ENCODE measurements around the gene FAM120A. TPM values are rescaled to one million over a fixed set of nuclear protein-coding genes. Genes with fewer than 3 reads are reported as not detected.

Gene FAM120A
- polyA plus RNA-seq, 1 experiment = 89.4 TPM

DNA sequence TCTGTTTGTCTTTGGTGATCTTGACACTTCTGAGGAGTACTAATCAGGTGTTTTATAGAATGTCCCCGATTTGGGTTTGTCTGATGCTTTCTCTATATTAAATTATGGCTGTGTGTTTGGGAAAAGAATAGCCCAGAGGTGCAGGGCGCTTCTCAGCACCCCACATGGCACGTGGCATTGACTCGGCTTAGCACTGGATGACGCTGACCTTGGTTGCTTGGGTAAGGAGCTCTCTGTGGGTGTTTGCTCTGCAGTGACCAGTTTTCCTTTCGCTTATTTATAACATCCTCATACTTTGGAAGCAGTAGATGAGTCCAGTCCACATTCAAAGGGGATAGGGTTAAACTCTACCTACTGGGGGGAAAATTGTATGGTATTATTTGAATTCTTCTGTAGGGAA is 14.4 kb downstream of the FAM120A start:
- H3K36me3 ChIP-seq (ENCODE audit: control insufficient read depth, insufficient read depth, low read length) = no peaks in the 10 kb centered on the region
- POLR2A ChIA-PET = interaction anchor here (0.6 kb wide), 1 partner anchor 8 kb away, joined by 4 read pairs; no protein-coding TSS in a partner anchor
- CTCF ChIA-PET = interaction anchor here (2.9 kb wide), 1 partner anchor 101 kb away, joined by 10 read pairs; no protein-coding TSS in a partner anchor
- TF ChIP-seq, protein P1, sequence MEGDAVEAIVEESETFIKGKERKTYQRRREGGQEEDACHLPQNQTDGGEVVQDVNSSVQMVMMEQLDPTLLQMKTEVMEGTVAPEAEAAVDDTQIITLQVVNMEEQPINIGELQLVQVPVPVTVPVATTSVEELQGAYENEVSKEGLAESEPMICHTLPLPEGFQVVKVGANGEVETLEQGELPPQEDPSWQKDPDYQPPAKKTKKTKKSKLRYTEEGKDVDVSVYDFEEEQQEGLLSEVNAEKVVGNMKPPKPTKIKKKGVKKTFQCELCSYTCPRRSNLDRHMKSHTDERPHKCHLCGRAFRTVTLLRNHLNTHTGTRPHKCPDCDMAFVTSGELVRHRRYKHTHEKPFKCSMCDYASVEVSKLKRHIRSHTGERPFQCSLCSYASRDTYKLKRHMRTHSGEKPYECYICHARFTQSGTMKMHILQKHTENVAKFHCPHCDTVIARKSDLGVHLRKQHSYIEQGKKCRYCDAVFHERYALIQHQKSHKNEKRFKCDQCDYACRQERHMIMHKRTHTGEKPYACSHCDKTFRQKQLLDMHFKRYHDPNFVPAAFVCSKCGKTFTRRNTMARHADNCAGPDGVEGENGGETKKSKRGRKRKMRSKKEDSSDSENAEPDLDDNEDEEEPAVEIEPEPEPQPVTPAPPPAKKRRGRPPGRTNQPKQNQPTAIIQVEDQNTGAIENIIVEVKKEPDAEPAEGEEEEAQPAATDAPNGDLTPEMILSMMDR (IDR thresholded peaks at IDR 0.05; ENCODE audit: insufficient read depth, low read depth, low read length) = no peak
- DNase-seq (ENCODE audit: low read depth) = no peak
- H3K27me3 ChIP-seq (ENCODE audit: control insufficient read depth, insufficient read depth, low read length) = no peaks in the 10 kb centered on the region
- no peak overlapping the region for H3K4me3 ChIP-seq (ENCODE audit: low read depth, low read length)

DNA sequence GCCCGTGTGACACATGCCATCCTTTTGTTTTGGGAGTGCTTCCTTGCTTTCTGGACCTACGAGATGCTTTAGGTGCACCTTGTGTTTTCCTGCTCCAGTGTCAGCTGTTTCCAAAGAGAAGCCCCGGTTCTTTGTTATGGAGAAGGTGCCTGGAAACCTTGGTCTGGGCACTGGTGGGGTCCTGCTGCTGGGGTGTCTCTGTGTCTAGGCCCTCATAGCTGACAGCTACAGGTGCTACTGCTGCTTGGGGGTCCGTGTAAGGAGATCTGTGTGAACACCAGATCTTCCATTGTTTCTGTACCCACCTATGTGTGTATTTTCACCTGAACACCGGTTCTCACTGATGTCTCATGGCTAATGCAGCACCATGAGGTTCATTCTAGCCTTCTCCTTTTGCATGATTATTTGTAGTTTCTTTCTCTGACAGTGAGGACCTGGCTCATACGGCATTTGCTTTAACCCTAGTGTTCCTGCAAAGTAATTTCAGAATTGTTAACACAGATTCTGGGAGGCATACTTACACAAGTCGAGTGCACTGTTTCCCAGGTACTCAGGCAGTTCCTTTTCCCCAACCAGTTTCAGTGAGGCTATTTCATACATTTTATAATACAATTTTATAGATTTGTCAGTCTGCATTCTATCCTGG is 15.1 kb downstream of the FAM120A start:
- no peak for DNase-seq (ENCODE audit: low read depth)
- Histone ChIP-seq H3K36me3 (ENCODE audit: control insufficient read depth, insufficient read depth, low read length) (no peaks in the 10 kb centered on the region), H3K4me3 (ENCODE audit: low read depth, low read length) (no peak overlapping the region), H3K27me3 (ENCODE audit: control insufficient read depth, insufficient read depth, low read length) (no peaks in the 10 kb centered on the region)
- TF ChIP-seq, protein P1 (IDR thresholded peaks at IDR 0.05; ENCODE audit: insufficient read depth, low read depth, low read length) = no peak
- CTCF ChIA-PET = no interaction called here
- POLR2A ChIA-PET = no interaction called here

DNA sequence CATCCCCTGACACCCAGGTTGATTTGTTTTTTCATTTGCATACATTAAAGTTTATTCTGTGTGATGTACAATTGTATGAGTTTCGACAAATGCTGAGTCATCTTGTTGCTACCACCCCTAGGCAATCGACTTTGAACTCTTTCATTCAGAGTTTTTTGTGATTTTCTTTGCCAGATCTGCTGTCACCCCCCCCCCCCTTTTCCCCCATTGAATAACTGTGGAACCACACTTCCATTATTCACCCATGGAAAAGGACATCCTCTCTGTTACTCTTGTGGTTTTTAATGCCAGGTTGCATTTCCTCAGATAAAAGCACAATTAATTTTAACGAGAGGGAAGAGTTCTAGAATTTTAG is 15.6 kb downstream of the FAM120A start:
- POLR2A ChIA-PET = no interaction called here
- no peaks in the 10 kb centered on the region for H3K27me3 ChIP-seq (ENCODE audit: control insufficient read depth, insufficient read depth, low read length)
- CTCF ChIA-PET = no interaction called here
- no peak overlapping the region for H3K4me3 ChIP-seq (ENCODE audit: low read depth, low read length)
- H3K36me3 ChIP-seq (ENCODE audit: control insufficient read depth, insufficient read depth, low read length) = no peaks in the 10 kb centered on the region
- no peak for DNase-seq (ENCODE audit: low read depth)
- TF ChIP-seq, protein P1 (IDR thresholded peaks at IDR 0.05; ENCODE audit: insufficient read depth, low read depth, low read length) = no peak

DNA sequence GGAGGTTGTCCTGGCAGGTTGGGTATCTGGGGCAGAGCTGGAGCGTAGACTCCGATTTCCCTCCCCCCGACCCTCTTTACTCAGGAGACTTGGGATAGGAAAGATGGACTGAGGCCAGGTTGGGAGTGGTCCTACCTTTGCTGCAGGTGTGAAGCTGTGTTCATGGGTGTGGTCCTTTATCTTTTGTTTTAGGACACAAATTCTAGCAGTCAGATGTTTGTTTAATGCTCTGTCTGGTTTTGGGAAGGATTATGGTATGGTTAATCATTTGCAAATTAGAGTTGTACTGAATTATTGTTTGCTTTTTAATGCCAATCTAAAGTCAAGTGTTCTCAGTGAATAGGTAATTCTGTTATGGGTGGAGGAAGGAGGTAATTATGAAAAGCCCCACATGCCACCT is 16.0 kb downstream of the FAM120A start:
- DNase-seq (ENCODE audit: low read depth) = no peak
- H3K4me3 ChIP-seq (ENCODE audit: low read depth, low read length) = no peak overlapping the region
- POLR2A ChIA-PET = no interaction called here
- CTCF ChIA-PET = no interaction called here
- H3K27me3 ChIP-seq (ENCODE audit: control insufficient read depth, insufficient read depth, low read length) = no peaks in the 10 kb centered on the region
- TF ChIP-seq, protein P1 (IDR thresholded peaks at IDR 0.05; ENCODE audit: insufficient read depth, low read depth, low read length) = no peak
- no peaks in the 10 kb centered on the region for H3K36me3 ChIP-seq (ENCODE audit: control insufficient read depth, insufficient read depth, low read length)

DNA sequence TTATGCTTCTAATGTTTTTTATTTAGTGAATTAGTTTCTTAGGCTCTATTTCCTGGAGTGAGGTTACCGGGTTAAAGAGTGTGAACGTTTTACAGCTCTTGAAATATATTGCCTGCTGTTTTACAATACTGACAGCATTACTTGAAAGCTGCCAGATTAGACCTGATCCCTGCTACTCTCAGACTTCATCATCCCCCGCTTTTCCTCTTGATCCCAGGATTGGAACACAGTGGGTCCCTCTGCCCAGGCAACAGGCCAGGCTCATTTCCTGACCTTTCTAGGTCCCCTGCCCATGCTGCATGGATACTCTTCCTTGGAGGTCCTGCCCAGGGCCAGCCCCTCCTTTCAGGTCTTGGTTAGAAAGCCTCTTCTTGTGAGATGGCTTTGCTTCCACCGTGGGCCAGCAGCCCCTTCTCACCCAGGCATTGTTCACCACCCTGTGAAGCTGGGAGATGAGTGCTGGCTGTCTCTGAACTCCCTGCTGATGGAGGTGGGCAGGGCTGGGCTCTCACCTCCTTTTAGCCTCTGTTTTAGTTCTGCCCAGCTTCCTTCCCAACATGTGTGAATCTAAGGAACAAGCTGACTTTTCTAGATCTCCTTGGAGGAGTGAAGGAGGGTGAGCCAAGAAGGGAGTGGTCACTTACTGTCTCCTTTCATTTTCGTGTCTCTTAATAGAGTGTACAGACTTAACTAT is 17.4 kb downstream of the FAM120A start:
- ChIA-PET CTCF (interaction anchor here (1.2 kb wide), 2 partner anchors 19 to 98 kb away, joined by 3 to 4 read pairs; no protein-coding TSS in a partner anchor), POLR2A (interaction anchor here (0.8 to 1.0 kb wide), 2 partner anchors 13 to 349 kb away, joined by 3 to 4 read pairs; no protein-coding TSS in a partner anchor)
- no peaks in the 10 kb centered on the region for H3K36me3 ChIP-seq (ENCODE audit: control insufficient read depth, insufficient read depth, low read length)
- no peaks in the 10 kb centered on the region for H3K27me3 ChIP-seq (ENCODE audit: control insufficient read depth, insufficient read depth, low read length)
- peak; percentile 43 for DNase-seq (ENCODE audit: low read depth)
- TF ChIP-seq, protein P1 (IDR thresholded peaks at IDR 0.05; ENCODE audit: insufficient read depth, low read depth, low read length) = no peak
- H3K4me3 ChIP-seq (ENCODE audit: low read depth, low read length) = no peak overlapping the region
